Testis (tissue), 2 donors: ENCODE measurements around the gene MAPKAP1.

Source experiments
- CTCF ChIP-seq, 3 experiments: fragments of 450-650 bp in 2 of 3; fragments of 200-600 bp in 1 of 3; sonication (generic) in 1 of 3; IDR thresholded peaks; one replicate each; pipeline ENCODE4 v1.5.1; 2016 to 2019; ENCODE audit warnings: antibody characterized with exemption in 3 of 3, mild to moderate bottlenecking in 2 of 3, moderate library complexity in 1 of 3
- POLR2A ChIP-seq: fragments of 450-650 bp; IDR thresholded peaks from one replicate; pipeline ENCODE4 v1.6.1; 2017; ENCODE audit warnings: antibody characterized with exemption, mild to moderate bottlenecking, moderate library complexity

GRCh38 chr9:125730168-125730567 is 23.2 kb upstream of the MAPKAP1 start:
- no peak for TF ChIP-seq POLR2A
- no peak for TF ChIP-seq CTCF (IDR thresholded peaks at IDR 0.05)
